ENCODE results near the gene CHRNA4. TPM values are rescaled to one million over a fixed set of nuclear protein-coding genes. Genes with fewer than 3 reads are reported as not detected.

CHRNA4 gene
- total and polyA plus RNA-seq, 2 of the 4 experiments (the other 2 are of a cell fraction) = not detected

GRCh38 chr20:63409066-63409833 lies 48.1 kb upstream of the CHRNA4 start:
- H3K27ac ChIP-seq (ENCODE audit: insufficient read depth, low read length) = no peak overlapping the region
- no TSS peak for BruUV-seq (replicated peaks)
- WGBS, 2 experiments (ENCODE audit: extremely low coverage in 2 of 2, insufficient read length in 1 of 2) = 80% methylated on average over 18 of the region's 21 CpGs; no CpG with 5 or more reads in 1 of the 2 experiments
- dilution Hi-C loops (cut with HindIII; ENCODE audit: low sequenced_read_pairs, unreplicated experiment) = no loop called here
- H3K18ac ChIP-seq (ENCODE audit: low read depth, low read length) = no peak overlapping the region
- intact Hi-C loops (cut with micrococcal nuclease) = no loop called here
- no peak overlapping the region for H2BK5ac ChIP-seq (ENCODE audit: low read depth, low read length, poor library complexity, severe bottlenecking)
- no peaks in the 10 kb centered on the region for H3K79me1 ChIP-seq (ENCODE audit: low read depth in 1 of 2, low read length in 2 of 2)
- no peak overlapping the region for H3K9ac ChIP-seq (ENCODE audit: low read depth, low read length)
- TF ChIP-seq CEBPB (IDR thresholded peaks at IDR 0.05; ENCODE audit: low read depth, low read length) (no peak), RFX5 (IDR thresholded peaks at IDR 0.05; ENCODE audit: low read depth, low read length) (no peak), FOS (IDR thresholded peaks at IDR 0.05; ENCODE audit: low read depth, low read length) (no peak), RCOR1 (IDR thresholded peaks at IDR 0.05; ENCODE audit: insufficient replicate concordance, low read length) (no peak), NFE2L2 (IDR thresholded peaks at IDR 0.05; ENCODE audit: low read depth, low read length) (no peak), SMC3 (IDR thresholded peaks at IDR 0.05; ENCODE audit: low read depth, low read length) (no peak), MAZ (IDR thresholded peaks at IDR 0.05; ENCODE audit: borderline replicate concordance, low read depth, low read length) (no peak), MXI1 (IDR thresholded peaks at IDR 0.05; ENCODE audit: borderline replicate concordance, low read depth, low read length) (no peak), RAD21 (IDR thresholded peaks at IDR 0.05; ENCODE audit: low read length) (no peak), ELK1 (IDR thresholded peaks at IDR 0.05; ENCODE audit: borderline replicate concordance, low read depth, low read length) (no peak), POLR2A (IDR thresholded peaks at IDR 0.05; ENCODE audit: low read depth, low read length) (no peak), BHLHE40 (IDR thresholded peaks at IDR 0.05; ENCODE audit: low read depth, low read length) (no peak), CHD1 (IDR thresholded peaks at IDR 0.05; ENCODE audit: low read depth, low read length) (no peak), MAFK (IDR thresholded peaks at IDR 0.05; ENCODE audit: low read depth, low read length) (no peak)
- TF ChIP-seq, protein P1, sequence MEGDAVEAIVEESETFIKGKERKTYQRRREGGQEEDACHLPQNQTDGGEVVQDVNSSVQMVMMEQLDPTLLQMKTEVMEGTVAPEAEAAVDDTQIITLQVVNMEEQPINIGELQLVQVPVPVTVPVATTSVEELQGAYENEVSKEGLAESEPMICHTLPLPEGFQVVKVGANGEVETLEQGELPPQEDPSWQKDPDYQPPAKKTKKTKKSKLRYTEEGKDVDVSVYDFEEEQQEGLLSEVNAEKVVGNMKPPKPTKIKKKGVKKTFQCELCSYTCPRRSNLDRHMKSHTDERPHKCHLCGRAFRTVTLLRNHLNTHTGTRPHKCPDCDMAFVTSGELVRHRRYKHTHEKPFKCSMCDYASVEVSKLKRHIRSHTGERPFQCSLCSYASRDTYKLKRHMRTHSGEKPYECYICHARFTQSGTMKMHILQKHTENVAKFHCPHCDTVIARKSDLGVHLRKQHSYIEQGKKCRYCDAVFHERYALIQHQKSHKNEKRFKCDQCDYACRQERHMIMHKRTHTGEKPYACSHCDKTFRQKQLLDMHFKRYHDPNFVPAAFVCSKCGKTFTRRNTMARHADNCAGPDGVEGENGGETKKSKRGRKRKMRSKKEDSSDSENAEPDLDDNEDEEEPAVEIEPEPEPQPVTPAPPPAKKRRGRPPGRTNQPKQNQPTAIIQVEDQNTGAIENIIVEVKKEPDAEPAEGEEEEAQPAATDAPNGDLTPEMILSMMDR (conservative IDR thresholded peaks at IDR 0.05; ENCODE audit: low read depth, low read length) = no peak
- TF ChIP-seq, protein P2, sequence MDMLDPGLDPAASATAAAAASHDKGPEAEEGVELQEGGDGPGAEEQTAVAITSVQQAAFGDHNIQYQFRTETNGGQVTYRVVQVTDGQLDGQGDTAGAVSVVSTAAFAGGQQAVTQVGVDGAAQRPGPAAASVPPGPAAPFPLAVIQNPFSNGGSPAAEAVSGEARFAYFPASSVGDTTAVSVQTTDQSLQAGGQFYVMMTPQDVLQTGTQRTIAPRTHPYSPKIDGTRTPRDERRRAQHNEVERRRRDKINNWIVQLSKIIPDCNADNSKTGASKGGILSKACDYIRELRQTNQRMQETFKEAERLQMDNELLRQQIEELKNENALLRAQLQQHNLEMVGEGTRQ (IDR thresholded peaks at IDR 0.05; ENCODE audit: low read depth, low read length) = no peak
- POLR2A ChIA-PET (ENCODE audit: unreplicated experiment) = no interaction called here
- H4K20me1 ChIP-seq (ENCODE audit: insufficient read depth, low read length) = no peaks in the 10 kb centered on the region
- H2BK20ac ChIP-seq (ENCODE audit: low read depth, low read length) = no peak overlapping the region
- CTCF ChIA-PET = no interaction called here
- H2AFZ ChIP-seq (replicated peaks; ENCODE audit: low read length, poor library complexity) = peak overlapping the region; percentile 11
- H2BK120ac ChIP-seq (ENCODE audit: low read depth, low read length) = no peak overlapping the region
- no peak overlapping the region for H3K4me2 ChIP-seq (ENCODE audit: low read depth, low read length)
- no peak overlapping the region for H4K91ac ChIP-seq (ENCODE audit: insufficient read depth, low read depth, low read length)
- H3K56ac ChIP-seq (ENCODE audit: extremely low read depth, insufficient read depth, low read length) = no peak overlapping the region
- H3K4ac ChIP-seq (ENCODE audit: low read depth, low read length) = no peak overlapping the region
- H4K8ac ChIP-seq (ENCODE audit: low read depth in 2 of 2, low read length in 2 of 2) = no peak overlapping the region
- no peak overlapping the region for H2AK9ac ChIP-seq (replicated peaks; ENCODE audit: low read depth, low read length, poor library complexity)
- no peaks in the 10 kb centered on the region for H3K9me1 ChIP-seq (ENCODE audit: insufficient read depth, low read length)
- no peak overlapping the region for H2AK5ac ChIP-seq (ENCODE audit: low read depth, low read length)
- ATAC-seq (ENCODE audit: low read depth) = no peak
- H3K9me3 ChIP-seq (ENCODE audit: control insufficient read depth, insufficient read depth, low read length) = no peaks in the 10 kb centered on the region
- H2BK15ac ChIP-seq (ENCODE audit: low read depth, low read length) = no peak overlapping the region
- DNase-seq = no peak
- H4K5ac ChIP-seq (ENCODE audit: low read depth, low read length) = no peak overlapping the region
- no peak overlapping the region for H3K14ac ChIP-seq (replicated peaks; ENCODE audit: low read depth, low read length)
- H3K23ac ChIP-seq (ENCODE audit: low read depth, low read length) = no peak overlapping the region
- H3K27me3 ChIP-seq (ENCODE audit: control insufficient read depth, insufficient read depth, low read length) = peaks cover 21% of the 10 kb centered on the region
- in situ Hi-C loops (cut with MboI; ENCODE audit: low sequenced_read_pairs) = no loop called here
- H3K4me3 ChIP-seq (ENCODE audit: insufficient read depth, low read depth, low read length) = no peak overlapping the region
- no peaks in the 10 kb centered on the region for H3K4me1 ChIP-seq (ENCODE audit: control insufficient read depth, insufficient read depth, low read length)
- no peaks in the 10 kb centered on the region for H3K36me3 ChIP-seq (ENCODE audit: control insufficient read depth, insufficient read depth, low read length)
